ENCODE data around the gene MAP2K3.
"Not testable (repeated sequence)": the region's sequence is repeated elsewhere in the genome, so short reads cannot be mapped to it uniquely, and the experiment has no call there.

Gene MAP2K3

DNA sequence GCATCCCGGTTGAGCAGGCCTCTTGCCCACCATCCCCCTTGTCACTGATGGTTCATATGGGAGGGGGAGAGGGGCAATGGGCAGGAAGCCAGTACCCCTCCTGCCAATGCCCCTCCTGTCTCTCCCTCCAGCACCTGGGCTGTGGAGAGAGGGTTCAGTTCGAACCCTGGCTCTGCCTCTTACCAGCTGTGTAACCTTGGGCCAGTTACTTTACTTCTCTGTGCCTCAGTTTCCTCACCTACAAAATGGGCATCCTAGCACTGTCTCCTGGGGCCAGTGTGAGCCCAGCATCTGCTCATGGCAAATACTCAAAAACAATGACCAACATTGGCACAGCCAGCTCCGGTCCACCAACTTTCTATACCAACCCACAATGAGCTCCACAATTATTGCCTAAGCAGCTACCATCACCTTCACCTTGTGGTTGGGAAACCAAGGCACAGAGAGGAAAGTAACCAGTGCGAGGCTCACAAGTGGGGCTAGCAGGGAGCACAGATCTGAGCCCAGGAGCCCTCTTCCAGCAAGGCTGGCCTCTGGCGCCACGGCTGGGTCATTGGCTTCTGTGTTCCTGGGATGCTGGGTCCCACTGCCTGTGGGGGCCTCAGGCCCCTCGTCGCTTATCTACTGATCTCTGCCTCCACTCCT is 53.6 kb downstream of the MAP2K3 start:
- not testable (repeated sequence) for DNase-seq

DNA sequence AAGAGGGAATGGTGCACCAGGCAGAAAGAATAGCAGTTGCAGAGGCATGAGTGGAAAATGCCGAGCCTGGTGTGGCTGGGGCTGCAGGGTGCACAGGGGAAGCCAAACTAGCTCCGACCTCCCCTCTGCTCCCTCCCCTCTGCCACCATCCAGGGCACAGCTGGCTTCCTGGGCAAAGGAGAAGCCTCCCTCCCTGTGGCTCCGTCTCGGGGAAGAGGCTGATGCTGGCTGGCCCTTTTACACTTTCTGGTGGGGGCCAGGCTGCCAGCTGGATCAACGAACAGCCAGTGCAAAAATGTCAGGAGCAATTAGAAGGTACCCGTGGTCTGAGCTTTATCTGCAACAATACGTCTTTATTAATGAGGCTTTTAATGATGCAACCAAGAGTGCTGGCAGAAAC is 54.5 kb downstream of the MAP2K3 start:
- no peak for DNase-seq

DNA sequence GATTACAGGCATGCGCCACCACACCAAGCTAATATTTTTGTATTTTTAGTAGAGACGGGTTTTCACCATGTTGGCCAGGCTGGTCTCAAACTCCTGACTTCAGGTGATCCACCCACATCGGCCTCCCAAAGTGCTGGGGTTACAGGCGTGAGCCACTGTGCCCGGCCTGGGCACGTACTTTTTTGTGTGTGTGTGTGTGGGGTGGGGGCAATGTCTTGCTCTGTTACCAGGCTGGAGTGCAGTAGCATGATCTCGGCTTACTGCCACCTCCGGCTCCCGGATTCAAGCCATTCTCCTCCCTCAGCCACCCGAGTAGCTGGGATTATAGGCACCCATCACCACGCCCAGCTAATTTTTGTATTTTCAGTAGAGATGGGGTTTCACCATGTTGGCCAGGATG is 55.1 kb downstream of the MAP2K3 start:
- DNase-seq = not testable (repeated sequence)

DNA sequence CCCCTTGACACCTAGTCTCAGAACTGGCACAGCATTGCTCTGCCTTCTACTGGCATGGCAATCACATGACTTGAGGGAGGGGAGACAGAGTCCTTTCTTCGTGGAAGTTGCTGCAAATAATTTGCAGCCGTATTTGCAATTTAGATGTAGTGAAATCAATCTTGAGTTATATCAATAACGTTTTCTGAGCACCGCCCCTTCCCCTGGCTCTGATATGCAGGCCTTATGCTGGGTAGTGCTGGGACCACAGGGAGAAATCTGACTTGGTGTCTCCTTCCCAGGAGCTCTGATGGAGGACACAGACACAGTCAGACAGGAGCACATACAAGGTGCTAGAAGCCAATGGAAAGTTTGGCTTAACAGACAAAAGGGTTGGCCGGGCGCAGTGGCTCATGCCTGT is 55.9 kb downstream of the MAP2K3 start:
- not testable (repeated sequence) for DNase-seq

DNA sequence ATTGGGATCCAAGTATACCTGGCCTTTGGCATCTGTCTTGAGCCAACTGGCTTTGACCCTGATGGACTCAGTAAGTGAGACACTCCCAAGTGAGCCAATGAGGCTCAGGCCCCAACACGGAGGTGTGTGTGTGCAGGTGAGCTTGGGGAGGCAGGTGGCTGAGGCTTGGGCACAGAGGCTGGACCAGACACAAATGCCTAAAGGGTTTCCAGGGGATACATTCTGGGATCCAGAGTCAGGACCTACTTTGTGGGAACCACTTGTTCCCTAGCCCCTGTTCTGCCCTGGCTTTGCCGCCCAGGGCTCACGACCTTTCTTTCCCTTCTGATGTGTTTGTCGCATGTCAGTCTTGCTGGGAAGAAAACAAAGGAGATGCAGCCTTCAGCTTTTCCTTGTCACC is 56.8 kb downstream of the MAP2K3 start:
- not testable (repeated sequence) for DNase-seq

DNA sequence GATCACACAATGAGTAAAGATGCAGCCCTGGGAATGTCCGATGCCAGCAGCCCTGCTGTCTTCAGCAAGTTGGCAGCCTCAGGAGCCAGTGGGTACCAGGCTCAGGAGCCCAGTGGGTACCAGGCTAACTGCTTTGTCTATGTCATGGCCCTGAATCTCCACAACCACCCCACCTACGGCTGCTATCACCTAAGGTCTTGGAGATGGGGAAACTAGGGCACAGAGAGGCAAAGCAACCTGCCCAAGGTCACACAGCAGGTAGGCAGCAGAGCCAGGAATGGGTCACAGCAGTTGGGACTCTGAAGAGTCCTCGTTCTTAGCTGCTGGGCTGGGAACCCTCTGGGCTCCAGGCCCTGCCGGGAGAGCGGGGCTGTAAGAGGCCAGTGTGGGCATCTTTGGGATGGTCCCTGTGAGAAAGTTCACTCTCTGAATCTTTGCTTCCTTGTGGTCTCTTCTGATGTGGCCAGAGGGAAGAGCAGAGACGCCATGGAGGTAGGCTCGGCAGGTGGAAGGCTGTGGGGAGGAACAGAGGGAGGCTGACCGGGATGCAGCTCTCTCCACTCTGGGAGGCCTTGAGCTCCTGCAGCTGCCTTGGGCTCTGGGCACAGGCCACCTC is 57.5 kb downstream of the MAP2K3 start:
- DNase-seq = not testable (repeated sequence)

DNA sequence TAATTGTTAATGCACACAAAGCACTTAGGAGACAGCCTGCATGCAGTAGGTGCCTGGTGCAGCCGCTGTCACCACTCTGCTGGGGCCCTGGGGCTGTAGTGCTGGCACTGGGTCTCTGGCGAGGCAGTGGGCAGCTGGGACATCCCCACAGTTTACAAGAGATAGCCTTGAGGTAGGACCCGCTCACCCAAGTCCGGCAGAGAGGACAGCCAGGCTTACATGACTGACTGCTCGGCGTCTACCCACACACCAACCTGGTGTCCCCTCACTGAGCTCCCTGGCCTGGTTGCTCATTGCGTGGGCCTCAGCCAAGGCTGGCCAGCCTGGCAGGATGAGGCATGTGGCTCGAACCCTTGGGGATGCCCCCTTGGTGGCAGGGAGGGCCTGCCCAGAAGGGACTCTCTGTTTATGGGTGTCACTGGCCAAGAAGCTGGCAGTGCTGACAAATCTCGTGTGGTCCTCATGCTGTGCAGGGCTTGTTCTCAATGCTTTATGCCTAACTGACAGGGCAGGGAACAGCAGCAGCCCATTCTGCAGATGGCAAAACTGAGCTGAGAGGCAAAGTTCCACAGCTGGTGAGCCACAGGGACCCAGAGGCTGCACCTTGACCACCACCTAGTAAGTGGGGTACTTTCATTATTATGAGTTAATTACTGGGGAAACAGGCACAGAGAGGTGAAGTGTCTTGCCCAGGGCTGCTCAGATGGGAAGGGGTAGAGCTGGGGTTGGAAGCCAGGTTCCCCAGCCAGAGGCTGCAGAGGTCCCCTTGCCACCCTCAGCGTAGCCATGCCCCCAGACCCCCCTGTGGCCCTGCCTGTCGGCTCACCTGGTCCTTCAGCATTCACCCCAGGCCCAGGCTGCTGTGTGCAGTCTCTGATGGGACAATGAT is 58.8 kb downstream of the MAP2K3 start:
- DNase-seq = not testable (repeated sequence)

DNA sequence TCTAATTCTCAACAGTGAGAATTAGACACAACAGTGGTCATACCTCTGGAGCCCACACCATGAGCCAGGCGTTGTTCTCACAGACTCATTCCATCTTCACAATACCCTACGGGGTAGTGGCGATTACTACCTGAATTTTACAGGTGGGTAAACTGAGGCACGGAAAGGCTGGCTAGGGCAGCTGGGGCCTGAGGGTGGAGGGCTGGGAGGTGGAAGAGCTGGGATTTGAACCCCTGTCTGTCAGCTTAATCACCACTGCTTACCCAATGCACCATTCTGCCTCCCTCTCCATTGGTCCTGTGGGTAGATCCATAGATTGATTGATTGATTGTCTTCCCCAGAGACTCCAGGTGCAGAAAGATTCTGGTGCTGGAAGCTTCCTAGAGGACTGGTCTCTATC is 60.3 kb downstream of the MAP2K3 start:
- DNase-seq = not testable (repeated sequence)

DNA sequence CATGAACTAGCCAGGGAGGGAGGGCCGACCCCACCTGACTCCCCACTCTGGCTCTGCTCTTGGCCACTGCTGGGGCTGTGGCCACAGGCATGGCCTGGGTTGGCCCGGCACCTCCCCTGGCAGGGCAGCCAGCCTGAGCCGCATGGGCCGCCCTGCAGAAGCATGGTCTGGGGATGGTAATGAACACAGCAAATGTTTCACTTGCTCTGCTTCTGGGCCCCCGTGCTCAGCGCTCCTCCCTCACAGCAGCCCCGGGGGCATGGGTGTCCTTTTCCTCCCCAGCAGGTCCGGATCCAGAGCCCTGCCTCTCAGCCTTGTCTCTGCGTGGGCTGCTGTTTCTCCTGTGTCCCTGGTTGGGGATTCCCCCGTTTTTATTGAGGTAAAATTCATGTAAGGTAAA is 60.7 kb downstream of the MAP2K3 start:
- DNase-seq = no peak

DNA sequence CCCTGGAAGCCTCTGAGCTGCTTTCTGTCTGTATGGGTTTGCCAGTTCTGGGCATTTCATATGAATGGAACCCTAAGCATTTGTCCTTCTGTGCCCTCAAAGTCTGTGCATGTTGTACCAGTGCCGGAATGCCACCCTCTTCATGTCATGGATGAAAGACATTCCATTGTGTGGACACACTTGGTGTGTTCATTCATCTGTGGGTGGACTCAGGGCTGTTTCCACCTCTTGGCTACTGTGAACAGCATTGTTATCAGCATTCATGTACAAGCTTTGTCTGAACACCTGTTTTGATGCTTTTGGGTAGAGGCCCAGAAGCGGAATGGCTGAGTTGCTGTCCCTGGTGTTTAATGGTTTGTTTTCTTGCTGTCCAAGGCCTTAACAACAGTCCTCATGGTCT is 61.6 kb downstream of the MAP2K3 start:
- not testable (repeated sequence) for DNase-seq

DNA sequence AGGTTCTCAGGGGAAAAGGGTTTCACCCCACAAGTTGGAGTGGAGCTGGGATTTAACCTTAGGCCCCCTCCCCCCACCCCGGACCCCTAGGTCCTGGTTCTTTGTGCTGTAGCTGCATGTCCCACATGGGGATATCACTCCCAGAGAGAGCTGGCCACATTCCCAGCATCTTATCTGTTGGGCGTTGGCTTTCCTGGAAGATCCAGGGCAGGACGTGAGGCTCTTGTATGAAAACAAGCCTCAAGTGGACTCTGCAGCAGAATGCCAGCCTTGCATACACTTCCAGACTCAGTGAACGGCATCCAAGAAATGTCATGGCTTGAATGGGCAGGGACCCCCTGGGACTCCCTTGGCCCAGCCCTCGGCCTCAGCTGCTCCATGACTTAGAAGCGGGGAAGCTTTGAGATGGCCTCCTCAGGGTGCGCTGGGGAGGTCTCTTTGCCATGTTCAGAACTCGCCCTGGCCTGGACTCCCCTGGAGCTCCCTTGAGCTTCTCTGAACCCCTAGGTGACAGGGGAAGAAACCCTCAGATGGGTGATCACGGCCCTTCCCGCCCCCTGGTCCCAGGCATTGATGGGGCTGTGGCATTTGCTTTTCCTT is 62.2 kb downstream of the MAP2K3 start:
- DNase-seq = not testable (repeated sequence)

DNA sequence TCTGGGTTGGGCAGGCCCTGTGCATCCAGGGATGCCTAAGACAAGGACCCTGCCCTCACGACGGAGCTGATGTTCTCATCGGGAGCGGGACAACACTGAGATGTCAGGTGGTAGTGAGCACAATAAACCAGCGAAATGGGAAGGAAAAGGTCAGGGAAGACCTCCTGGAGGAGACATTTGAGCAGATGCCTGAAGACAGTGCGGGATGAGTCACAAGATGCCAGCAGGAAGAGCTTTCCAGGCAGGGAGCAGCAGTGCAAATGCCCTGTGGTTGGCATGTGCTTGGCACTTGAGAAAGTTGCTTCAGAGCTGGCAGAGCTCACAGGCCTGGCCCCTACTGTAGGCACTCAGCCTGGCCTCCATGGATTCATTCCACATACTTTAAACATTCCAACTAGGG is 63.1 kb downstream of the MAP2K3 start:
- DNase-seq = not testable (repeated sequence)

DNA sequence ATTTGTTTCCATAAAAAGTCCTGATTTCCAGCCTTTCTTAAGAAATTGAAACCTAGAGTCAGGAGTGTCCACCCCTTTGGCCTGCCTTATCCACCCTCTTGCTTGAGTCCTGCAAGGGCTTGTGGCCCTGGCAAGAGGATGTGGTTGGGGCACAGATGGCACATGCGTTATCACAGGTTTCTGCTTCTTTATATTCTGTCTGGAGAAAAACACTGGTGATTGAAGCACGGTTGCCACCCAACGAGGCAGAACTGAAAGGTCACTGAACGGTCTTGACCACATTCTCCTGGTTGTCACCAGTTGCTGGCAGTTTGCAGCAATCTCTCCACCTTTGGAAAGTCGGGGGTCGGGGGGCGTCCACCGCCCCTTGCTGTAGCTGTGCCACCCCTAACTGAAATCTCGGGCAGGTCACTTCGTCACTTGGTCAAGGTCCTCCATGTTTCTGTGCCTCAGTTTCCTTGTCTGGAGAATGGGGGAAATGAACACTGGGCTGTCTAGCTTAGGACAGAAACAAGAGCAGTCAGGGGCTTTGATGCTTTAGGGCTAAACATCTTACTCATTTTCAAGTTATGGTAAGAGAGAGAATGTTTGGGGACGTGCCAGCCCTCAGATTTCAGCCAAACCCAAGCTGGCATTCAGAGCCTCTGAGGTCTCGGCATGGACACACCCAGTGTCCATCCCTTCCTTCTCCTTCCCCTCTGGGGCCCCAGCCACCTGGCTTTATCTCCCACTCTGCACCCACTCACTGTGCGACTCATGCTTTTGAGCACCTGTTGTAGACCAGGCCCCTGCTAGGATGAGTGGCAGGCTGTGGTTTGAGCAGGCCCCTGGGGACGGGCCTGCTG is 63.8 kb downstream of the MAP2K3 start:
- DNase-seq = not testable (repeated sequence)

DNA sequence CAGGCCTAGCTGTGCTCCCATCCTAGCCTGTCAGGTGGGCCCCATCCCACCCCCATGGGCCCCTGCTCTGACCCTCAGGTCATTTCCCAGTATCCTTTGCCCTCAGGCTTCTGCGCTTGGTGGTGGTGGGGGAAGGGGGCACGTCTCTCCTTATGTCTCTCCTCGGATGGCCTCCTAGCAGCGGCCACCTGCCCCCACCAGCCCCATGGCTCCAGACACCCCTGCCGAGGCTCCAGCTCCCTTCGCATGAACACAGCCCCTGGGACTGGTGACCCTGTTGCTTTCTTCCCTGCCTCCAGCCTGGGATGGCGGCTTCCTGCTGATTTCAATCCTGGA is 64.4 kb downstream of the MAP2K3 start:
- not testable (repeated sequence) for DNase-seq

DNA sequence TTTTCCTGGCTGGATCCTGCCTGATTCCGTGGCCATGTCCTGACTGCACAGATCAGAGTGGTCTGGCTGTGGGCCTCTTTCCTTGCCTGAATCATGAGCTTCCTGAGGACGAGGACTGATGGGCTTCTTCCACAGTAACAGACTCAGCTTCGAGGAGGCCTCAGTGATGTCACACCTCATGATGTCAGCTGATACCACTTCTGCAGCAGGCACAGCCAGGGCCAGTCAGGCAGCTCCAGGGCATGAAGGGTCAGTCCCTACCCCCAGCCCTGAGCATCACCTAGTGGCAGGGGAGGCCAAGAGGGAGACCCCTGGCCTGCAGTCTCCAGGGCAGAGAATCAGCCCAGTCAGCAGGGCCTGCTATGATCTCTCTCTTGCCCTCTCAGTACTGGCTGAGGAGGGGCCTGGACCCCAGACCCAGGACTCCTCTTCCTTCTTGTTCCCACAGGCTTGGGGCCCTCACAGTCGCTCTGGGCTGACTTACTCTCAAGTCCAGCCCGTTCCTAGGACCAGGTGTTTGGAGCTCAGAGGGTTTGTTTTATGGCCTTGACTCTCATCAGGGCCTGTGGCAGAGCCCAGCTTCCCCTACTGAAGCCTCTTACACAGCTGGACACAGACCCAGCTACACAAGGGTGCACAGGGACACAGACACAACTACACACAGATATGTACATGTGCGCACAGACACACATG is 65.0 kb downstream of the MAP2K3 start:
- not testable (repeated sequence) for DNase-seq

DNA sequence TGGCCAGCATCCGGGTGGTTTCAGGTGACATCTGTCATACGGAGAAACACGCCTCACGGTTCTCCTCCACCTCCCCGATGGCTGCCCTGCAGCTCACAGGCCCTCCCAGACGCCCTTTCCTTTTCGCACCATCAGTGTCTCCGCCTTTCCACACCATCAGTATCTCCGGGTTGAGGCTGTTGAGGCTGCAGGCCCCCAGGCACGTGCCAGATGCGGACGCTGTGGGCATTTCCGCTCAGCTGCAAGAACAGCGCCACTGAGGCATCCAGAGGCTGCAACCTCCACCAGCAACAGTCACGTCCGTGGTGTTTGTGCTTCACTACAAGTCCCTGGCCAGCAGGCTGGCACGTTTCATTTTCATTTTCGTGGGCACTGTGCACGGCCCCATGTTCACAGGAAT is 66.0 kb downstream of the MAP2K3 start:
- DNase-seq = not testable (repeated sequence)

DNA sequence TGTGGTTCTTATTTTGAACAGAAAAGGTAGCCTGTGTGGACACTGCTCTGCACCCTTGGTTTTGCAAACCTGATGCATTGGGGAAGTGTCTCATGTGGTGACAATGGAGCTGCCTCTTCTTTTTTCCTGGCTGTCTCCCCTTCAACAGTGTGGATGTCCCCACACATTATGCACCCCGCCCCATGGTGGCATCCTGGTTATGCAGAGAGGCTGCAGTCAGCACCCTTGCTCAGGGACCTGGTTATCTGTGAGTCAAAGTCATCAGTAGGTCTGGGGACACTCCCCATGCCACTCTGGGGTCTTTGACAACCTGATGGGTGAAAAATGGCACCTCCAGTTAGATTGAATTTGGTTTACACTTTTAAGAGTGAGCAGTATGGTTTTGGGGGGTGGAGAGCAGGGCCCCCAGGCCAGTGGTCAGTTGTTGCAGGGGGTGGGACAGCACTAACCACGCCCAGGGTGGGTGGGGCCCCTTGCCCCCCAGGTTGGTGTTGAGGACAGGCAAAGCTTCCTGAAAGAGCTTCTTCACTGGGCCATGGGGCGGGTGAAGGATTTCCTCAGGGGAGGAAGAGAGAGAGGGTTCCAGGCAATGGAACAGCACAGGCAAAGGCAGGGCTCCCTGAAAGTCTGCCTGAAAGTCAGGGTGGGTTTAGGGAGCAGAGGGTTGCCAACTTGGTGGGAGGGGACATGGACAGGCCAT is 67.0 kb downstream of the MAP2K3 start:
- DNase-seq = no peak

DNA sequence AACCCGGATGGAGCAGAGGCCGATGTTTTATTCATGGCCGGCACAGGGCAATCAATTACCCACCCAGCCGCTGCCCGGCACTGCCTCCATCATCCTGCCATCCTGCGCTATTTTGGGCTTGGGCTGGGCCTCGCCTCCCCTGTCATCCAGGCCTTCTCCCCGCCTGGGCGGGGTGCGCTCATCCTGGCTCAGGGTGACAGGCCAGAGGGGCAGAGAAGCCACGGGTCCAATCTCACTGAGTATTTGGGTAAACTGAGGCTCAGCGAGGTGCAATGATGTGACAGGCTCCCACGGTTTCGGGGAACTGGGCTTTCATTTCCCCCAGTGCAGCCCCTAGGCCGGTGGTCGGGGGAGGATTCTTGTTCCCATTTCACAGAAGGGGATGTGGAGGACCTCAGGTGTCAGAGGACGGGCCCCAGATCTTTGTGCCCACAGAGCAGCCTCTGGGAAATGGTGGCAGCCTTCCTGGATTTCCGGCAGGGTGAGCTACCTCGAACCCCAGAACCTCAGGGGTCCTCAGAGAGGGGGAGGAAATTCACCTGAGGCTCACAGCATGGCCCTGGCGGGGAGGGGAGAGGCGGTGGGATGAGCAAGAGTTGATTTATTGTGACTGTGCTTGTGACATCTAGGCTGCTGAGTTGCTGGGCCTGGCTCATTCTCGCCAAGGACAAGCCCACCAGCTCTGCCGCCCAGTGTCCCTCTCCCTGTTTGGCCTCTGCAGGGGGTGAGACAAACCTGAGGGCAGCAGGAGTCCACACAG is 67.9 kb downstream of the MAP2K3 start:
- DNase-seq = no peak

DNA sequence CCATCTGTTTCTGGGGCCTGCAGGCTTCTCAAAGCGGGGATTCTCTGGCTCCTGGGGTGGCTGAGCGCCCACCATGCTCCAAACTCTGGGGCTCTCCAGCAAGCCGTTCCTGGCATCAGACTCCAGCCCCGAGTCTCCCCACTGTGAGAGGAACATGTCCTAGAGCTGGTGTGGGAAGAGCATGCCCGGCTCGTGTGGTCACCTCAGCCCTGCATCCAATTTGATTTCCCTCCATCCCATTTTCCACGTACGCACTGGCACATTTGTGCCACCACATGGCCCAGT is 68.4 kb downstream of the MAP2K3 start:
- no peak for DNase-seq

DNA sequence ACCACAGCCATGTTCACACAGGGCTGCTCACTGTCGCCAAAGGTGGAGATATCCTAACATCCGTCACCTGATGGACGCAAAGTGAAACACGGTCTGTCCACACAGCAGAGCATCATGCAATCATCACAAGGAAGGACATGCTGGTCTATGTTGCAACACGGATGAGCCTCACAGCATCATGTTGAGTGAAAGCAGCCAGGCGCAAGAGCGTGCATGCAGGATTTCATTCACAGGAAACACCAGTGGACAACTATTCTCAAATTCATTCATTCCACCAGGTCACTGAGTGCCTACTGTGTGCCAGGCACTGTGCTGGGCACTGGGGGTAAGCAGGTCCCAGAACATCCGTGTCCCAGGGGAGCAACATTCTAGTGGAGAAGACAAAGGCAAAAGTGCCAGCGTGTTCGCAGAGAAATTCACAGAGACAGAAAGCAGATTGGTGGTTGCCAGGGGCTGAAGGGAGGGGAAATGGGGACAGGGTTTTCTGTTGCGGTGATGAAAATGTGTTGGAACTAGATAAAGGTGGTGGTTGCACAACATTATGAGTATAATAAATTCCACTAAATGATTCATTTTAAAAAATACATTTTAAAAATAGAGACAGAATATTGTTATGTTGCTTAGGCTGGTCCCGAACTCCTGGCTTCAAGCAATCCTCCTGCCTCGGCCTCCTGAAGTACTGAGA is 69.0 kb downstream of the MAP2K3 start:
- no peak for DNase-seq
